ENCODE data around the gene DPH1.

Gene DPH1

DNA sequence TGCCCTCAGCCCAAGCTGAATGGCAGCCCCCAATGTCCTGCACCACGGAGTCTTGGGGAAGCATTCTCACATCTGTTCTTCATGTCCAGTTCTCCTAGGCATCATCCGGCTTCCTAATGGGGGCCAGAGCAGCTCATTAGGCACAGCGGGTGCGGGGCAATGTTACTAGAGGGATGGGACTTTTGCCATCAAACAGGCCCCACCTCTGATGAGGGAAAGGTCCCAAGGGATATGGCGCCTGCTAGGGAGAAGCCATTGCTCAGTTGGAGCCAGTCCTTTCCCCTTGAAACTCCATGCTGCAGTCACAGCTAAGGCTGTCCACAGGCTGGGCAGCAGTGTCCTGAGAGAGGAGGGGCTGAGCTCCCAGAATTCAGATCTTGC lies 1.7 kb upstream of the DPH1 start:
- no peak for DNase-seq

DNA sequence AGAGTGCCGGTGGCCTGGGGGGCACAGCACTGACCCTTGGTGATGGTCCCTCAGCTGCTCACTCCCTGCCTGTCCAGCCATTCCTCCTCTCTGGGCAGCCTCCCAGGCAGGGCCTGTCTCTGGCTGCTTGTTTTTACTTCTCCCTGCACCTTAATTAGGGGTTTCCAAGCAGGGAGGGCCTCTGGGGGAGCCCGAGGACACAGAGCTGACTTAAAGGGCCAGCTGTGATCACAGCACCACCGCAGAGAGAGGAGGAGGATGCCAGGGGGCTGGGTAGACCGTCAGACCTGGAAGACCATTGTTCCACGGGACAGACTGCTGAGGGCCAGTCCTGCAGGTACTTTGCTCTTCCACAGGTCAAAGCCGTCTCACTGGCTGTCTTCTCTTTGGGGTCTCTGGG lies 1.2 kb upstream of the DPH1 start:
- DNase-seq: no peak

DNA sequence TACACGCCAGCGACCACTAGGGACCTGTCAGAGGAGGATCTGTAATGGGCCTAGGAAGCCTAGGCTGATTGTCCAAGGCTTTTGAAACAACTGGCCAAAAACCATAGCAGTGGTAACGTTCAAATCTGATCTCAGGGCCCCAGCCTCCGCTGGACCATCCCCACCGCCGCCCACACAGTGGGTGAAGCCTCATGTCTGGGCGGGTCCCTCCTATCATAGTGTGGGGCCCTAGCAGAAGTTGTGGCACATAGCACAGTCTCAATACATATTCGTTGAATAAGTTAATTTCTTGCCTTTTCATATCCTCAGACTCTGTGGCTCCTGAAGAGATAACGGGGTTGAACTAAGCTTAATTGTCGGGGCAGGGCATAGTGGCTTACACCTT lies 818 bp downstream of the DPH1 start:
- DNase-seq: no peak

DNA sequence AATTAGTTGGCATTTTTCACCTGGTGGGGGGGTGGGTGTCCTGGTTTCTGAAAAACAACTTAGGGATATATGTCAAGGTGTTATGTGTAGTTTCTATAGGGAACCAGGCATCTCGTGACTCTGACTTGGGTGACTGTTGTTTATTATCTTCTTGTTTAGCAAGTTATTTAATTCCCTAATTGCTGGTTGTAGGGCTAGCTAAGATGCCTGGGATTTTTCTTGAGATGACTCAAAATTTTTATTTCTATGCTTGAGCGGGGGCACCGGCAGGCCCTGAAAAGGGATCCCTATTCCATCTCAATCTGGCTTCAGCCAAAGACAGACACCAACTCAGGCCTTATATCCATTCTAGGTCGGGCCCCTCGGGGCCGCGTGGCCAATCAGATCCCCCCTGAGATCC lies 3.2 kb downstream of the DPH1 start:
- no peak for DNase-seq

- DNase-seq: no peak
These were observed 4.2 kb downstream of the DPH1 start for GRCh38 chr17:2034157-2034556.

DNA sequence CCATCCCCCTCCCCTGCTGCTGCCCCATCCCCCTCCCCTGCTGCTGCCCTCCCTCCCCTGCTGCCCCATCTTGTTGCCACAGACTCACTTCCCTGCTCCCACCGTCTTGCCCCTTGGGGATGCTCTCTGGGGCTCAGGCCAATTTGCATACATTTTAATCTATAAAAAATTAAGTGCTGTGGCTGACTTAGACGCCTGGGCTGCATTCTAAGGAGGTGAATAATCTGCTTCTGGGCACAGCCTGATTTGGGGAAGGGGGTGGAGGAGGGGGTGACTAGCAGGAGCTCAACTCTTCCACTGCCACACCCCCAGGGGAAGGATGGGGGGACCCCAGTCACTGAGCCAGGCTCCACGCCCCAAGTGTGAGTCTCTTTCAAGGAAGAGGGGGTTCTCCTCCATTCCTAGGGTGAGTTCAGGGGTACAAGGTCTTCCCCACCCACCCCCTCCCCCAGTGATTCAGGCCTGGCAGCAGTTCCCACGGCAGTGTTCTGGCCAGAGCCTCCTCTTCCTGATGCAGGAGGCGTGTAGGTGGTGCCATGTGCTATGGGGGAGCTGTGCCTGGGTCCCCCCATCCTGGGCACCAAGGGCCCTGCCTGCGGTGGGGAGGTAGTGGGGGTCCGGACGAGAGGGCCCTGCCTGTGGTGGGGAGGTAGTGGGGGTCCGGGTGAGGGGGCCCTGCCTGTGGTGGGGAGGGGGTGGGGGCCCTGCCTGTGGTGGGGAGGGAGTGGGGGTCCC lies 5.0 kb downstream of the DPH1 start:
- no peak for DNase-seq

DNA sequence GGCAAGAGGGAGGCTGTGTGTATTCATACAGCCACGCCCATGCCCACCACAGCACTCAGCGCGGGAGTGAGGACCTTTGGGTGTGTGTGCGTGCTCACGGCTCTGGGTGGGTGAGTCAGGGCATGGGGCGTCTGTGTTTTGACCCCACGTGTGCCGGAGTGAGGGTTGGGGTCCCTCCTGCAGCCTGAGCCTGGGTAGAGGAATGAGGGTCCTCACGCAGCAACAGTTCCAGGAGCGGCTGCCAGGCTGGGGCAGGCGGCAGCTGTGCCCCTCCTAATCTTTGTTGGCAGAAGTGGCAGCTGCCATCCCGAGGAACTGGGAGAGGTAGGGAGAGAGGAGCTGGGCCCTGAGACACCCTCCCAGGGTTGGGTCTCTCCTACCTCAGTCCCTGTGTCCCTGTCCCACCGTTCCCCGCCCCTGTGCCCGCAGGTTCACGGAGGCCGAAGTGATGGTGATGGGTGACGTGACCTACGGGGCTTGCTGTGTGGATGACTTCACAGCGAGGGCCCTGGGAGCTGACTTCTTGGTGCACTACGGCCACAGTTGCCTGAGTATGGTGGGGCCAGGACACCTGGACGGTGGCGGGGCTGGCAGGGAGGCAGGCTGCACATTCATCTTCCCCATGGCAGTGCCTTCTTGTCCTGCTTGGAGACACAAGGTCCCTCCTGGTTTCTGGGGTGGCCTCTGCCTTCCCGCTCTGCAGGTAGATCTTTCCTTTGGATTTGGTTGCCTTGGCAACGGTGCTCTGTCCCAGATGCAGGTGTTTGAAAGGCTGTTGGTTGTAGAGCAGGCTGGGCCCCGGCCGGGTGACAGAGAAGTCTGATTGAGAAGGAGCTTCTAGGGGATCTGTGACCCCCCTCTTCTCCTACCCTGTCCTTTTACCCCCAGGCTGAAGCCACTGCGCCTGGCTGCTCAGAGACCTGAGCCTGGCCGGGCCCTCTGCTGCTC lies 5.9 kb downstream of the DPH1 start:
- no peak for DNase-seq

DNA sequence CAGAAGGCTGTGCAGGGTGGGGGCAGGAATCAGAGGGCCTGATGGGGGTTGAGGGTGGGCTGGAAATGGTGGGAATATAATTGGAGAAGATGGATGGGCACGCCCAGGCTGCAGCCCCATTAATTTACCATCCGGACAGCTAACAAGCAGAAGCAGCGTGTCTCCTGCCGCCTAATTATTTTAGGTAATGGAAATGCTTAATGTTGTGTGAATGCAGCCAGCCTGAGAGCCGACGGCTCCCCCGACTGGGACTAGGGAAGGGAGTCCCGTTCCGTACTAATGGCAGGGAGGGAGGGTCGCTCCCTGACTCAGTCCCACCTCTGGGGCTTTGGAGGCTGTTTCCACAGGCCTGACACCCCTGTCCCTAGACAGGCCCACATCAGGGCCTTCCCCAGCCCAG lies 7.2 kb downstream of the DPH1 start:
- DNase-seq: no peak

- DNase-seq: no peak
These were observed 10.4 kb downstream of the DPH1 start for GRCh38 chr17:2040219-2040827.

DNA sequence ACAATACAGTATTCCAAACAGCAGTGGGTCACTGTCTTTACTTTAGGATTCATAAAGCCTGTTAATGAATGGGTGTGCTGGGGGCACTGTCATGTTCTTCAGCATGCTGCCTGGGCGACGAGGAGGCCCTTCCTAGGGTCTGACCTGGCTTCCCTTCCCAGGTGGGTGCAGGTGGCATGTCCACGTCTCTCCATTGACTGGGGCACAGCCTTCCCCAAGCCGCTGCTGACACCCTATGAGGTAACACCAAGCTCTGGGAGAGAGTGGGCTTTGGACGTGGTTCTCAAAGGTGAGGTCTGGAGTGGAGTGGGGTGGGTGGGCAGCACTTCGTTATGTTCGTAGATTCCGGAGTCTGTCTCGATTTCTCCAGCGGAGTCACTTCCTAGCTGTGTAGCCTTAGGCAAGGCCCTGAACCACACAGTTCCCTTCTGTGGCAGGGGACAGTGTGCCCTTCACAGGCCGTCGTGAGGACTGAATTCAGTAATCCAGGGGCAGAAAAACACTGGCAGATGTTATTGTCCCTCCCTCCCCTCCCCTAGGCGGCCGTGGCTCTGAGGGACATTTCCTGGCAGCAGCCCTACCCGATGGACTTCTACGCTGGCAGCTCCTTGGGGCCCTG lies 11.1 kb downstream of the DPH1 start:
- no peak for DNase-seq

DNA sequence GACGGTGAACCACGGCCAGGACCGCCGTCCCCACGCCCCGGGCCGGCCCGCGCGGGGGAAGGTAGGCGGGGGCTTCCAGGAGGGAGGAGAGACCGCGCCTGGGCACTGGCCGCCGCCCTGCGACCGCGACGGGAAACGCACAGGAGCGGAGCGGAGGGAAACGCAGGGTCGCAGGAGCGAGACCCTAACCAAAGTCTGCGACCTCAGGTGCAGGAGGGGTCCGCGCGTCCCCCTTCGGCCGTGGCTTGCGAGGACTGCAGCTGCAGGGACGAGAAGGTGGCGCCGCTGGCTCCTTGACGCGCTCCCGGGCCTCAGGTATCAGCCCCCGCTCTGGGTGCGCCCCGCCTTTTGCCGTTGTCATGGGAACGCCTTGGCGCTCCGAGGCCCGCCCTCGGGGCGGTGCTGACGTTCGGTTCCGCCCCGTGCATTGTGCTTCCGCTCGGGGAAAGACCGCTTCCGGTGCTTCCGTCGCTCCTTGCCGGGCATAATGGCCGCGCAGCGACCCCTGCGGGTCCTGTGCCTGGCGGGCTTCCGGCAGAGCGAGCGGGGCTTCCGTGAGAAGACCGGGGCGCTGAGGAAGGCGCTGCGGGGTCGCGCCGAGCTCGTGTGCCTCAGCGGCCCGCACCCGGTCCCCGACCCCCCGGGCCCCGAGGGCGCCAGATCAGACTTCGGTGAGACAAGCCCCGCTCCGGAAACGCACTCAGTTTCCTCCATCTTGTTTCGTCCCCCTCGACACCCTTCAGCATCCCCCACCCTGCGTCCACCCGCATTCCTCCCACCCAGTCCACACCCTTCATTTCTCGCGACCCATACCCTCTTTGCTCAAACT lies 11.8 kb downstream of the DPH1 start, which contains the start of gene OVCA2:
Gene OVCA2, plus strand, starts transcription at position 462 of the 829 bp plus-strand sequence. Its CDS starts 26 bp downstream, at position 488.
- DNase-seq: peak; percentile 94

GRCh38 chr17:2042390-2042847 lies 12.5 kb downstream of the DPH1 start:
- DNase-seq: no peak

DNA sequence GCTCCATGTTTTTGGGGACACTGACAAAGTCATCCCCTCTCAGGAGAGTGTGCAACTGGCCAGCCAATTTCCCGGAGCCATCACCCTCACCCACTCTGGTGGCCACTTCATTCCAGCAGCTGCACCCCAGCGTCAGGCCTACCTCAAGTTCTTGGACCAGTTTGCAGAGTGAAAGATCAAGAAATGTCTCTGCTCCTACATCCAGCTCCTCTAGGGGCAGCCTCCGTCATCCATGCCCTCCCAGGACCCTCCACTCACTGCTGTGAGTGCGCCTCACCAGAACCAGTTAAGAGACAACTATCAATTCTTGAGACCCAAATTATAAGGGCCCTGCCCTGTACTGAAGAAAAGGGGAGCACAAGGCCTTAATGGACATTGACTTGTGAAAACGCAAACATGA lies 13.0 kb downstream of the DPH1 start:
- no peak for DNase-seq

GRCh38 chr17:2043785-2044184 lies 13.8 kb downstream of the DPH1 start:
- DNase-seq: no peak

DNA sequence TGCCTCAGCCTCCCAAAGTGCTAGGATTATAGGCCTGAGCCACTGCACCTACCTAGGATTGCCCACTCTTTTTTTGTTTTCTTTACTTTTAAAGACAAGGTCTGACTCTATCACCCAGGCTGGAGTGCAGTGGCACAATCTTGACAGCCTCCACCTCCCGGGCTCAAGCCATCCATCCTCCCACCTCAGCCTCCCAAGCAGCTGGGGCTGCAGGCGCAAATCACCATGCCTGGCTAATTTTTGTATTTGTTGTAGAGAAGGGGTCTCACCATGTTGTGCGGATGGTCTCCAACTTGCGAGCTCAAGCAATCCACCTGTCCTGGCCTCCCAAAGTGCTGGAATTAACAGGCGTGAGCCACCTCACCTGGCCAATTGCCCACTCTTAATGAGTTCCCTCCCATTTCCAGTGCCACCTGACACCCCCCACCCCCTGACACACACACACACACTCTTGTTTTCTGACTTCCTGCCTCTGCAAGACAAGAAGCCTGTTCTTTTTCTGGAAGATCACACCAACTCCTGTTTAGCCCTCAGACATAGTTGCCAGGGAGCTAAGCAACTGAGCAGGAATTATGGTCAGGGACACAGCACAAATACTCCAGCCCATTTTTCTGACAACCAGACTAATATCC lies 14.4 kb downstream of the DPH1 start:
- no peak for DNase-seq

DNA sequence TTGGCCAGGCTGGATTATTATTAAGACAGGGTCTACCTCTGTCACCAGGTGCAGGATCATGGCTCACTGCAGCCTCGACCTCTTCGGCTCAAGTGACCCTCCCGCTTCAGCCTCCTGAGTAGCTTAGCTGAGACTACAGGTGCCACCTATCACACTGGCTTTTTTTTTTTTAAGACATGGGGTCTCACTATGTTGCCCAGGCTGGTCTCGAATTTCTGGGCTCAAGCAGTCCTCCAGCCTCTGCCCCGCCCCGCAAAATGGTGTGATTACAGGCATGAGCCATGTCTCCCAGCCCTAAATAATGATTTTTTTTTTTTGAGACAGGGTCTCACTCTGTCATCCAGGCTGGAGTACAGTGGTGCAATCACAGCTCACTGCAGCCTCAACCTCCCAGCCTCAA lies 17.6 kb downstream of the DPH1 start:
- DNase-seq: no peak

DNA sequence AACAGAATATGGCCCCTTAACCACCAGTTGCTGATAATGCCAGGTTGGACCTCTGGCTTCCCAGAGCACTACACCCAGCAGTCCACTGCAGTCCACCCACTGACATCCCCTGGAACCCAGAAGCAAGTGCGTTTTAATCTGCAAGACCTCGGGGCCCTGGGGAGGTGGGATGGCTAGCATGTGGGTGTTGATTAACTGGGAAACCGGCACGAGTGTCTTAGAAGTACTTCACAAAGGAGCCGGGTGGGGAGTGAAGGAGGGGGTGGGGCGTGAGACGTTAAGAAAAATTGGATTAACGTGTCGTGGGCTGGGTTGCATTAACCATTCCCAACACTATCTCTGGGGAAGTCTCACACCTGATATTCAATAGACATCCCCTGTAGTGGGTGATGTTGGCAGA lies 18.9 kb downstream of the DPH1 start:
- no peak for DNase-seq

GRCh38 chr17:2049333-2050299 lies 19.7 kb downstream of the DPH1 start:
- peak; percentile 42 for DNase-seq

DNA sequence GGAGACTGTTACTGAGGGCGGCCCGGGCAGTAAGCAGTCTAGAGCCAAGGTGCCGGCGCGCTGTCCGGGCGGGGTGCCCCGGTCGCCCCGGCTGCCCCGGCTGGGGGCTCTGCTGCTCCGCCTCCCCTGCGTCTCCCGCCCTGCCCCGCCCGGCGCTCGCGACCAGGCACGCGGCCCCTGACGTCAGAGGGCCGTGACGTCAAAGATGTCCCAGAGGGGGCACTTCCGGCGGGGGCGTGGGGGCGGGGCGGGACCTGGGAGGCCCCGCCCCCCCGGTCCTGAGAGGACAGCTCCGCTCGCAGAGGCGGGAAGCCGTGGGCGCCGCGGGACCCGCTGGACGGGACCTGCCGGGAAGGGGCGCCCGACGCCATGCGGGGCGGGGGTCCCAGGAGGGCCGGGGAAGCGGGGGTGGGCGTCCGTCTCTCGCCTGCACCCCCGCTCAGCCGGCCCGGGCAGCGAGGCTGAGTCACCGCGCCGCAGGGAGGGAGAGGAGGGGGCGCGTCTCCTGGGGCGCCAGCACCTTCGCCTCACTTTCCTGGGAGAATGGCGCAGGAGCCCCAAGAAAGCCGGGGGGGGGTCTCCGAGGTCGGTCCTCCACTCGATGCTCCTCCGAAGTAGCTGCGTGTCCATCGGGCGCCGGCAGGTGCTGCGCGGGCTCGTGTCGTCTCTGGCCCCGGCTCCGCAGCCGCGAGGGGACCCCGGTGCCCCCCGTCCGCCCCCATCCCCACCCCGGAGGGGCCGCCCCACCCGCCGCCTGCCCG lies 20.5 kb downstream of the DPH1 start:
- peak; percentile 50 for DNase-seq

Data from midbrain (tissue), 1 donor.